Calu3 (cell line): ENCODE measurements around the gene MTG2. TPM values are rescaled to one million over a fixed set of nuclear protein-coding genes. Genes with fewer than 3 reads are reported as not detected.

Experiments used
- BruUV-seq: library from RNA; stranded (reverse); fragments of 400-500 nt; replicated peaks from 2 replicates; lab custom pipeline; 2021; lab: Mats Ljungman, UMichigan
- CTCF ChIA-PET: fragments of 300-600 bp; sonication (Branson Sonifier 250); formaldehyde crosslinking; loops from one replicate; lab custom pipeline; 2022; ENCODE audit warnings: antibody characterized with exemption; lab: Charles Lee
- DNase-seq: peaks from one replicate; pipeline ENCODE4 v3.0.0; 2022
- H3K27ac Mint-ChIP-seq: one replicate; pipeline ENCODE4 v1.8.0; 2022; ENCODE audit warnings: mixed read lengths; ENCODE audit not compliant: unreplicated experiment
- H3K27me3 Mint-ChIP-seq: one replicate; pipeline ENCODE4 v1.8.0; 2022; ENCODE audit warnings: mixed read lengths; ENCODE audit not compliant: unreplicated experiment
- H3K36me3 Mint-ChIP-seq: one replicate; pipeline ENCODE4 v1.8.0; 2022; ENCODE audit warnings: mild to moderate bottlenecking, moderate library complexity, mixed read lengths; ENCODE audit not compliant: insufficient read depth, unreplicated experiment
- H3K4me1 Mint-ChIP-seq: one replicate; pipeline ENCODE4 v1.8.0; 2022; ENCODE audit warnings: mild to moderate bottlenecking, low read depth, mixed read lengths; ENCODE audit not compliant: unreplicated experiment
- H3K4me3 Mint-ChIP-seq: one replicate; pipeline ENCODE4 v1.8.0; 2022; ENCODE audit warnings: mild to moderate bottlenecking, low read depth, moderate library complexity, mixed read lengths; ENCODE audit not compliant: unreplicated experiment
- H3K9me3 Mint-ChIP-seq: one replicate; pipeline ENCODE4 v1.8.0; 2022; ENCODE audit warnings: low read depth, mixed read lengths; ENCODE audit not compliant: unreplicated experiment
- CTCF ChIP-seq: fragments of 200-600 bp; IDR thresholded peaks from one replicate; pipeline ENCODE4 v1.8.0; 2022; ENCODE audit warnings: antibody characterized with exemption; ENCODE audit not compliant: unreplicated experiment
- intact Hi-C: fragments of 100-400 bp; cut with micrococcal nuclease; formaldehyde crosslinking; loops from one replicate; pipeline ENCODE4 v1.10.0; 2022; ENCODE audit not compliant: unreplicated experiment
- total RNA-seq: library from RNA; stranded (reverse); gene quantifications from 2 replicates; pipeline ENCODE4 v1.2.3, GENCODE V29; 2022

The MTG2 gene
- total RNA-seq, 1 experiment from 2014 or later, result 87.9 TPM

- no peak for DNase-seq
- H3K27ac Mint-ChIP-seq, result no peak overlapping the region
Observed at GRCh38 chr20:62224113-62224855, 41.5 kb downstream of the MTG2 start.

GRCh38 chr20:62225026-62225425 lies 42.2 kb downstream of the MTG2 start:
- H3K36me3 Mint-ChIP-seq, result peaks cover 10% of the 10 kb centered on the region
- no TSS peak for BruUV-seq
- H3K4me3 Mint-ChIP-seq, result no peak overlapping the region
- H3K4me1 Mint-ChIP-seq, result peaks cover 17% of the 10 kb centered on the region
- CTCF ChIA-PET, result interaction anchor here (0.6 kb wide), 1 partner anchor 9 kb away, joined by 3 read pairs; no protein-coding TSS in a partner anchor
- TF ChIP-seq CTCF, result no peak
- no peaks in the 10 kb centered on the region for H3K9me3 Mint-ChIP-seq
- no peak overlapping the region for H3K27ac Mint-ChIP-seq
- intact Hi-C loops, result no loop called here
- H3K27me3 Mint-ChIP-seq, result peaks cover 77% of the 10 kb centered on the region
- no peak for DNase-seq

More at GRCh38 chr20:62224113-62224855, 41.5 kb downstream of the MTG2 start:
- H3K36me3 Mint-ChIP-seq, result peaks cover 10% of the 10 kb centered on the region
- peaks cover 21% of the 10 kb centered on the region for H3K4me1 Mint-ChIP-seq
- H3K4me3 Mint-ChIP-seq, result no peak overlapping the region
- CTCF ChIA-PET, result no interaction called here
- TF ChIP-seq CTCF, result no peak
- peaks cover 84% of the 10 kb centered on the region for H3K27me3 Mint-ChIP-seq
- intact Hi-C loops, result no loop called here
- no TSS peak for BruUV-seq
- no peaks in the 10 kb centered on the region for H3K9me3 Mint-ChIP-seq

GRCh38 chr20:62225820-62226635 lies 43.2 kb downstream of the MTG2 start:
- Mint-ChIP-seq H3K4me3 (no peak overlapping the region), H3K4me1 (peaks cover 12% of the 10 kb centered on the region), H3K9me3 (no peaks in the 10 kb centered on the region), H3K27ac (no peak overlapping the region), H3K36me3 (peaks cover 4% of the 10 kb centered on the region), H3K27me3 (peaks cover 67% of the 10 kb centered on the region)
- CTCF ChIA-PET, result interaction anchor here (0.6 kb wide), 1 partner anchor 8 kb away, joined by 3 read pairs; no protein-coding TSS in a partner anchor
- no peak for DNase-seq
- BruUV-seq, result no TSS peak
- intact Hi-C loops, result no loop called here
- TF ChIP-seq CTCF, result no peak

- no peak overlapping the region for H3K4me3 Mint-ChIP-seq
- no peak for TF ChIP-seq CTCF
- H3K36me3 Mint-ChIP-seq, result no peaks in the 10 kb centered on the region
- H3K27ac Mint-ChIP-seq, result no peak overlapping the region
- no peak for DNase-seq
- H3K27me3 Mint-ChIP-seq, result peaks cover 58% of the 10 kb centered on the region
- CTCF ChIA-PET, result no interaction called here
- intact Hi-C loops, result no loop called here
- BruUV-seq, result no TSS peak
- no peaks in the 10 kb centered on the region for H3K9me3 Mint-ChIP-seq
- H3K4me1 Mint-ChIP-seq, result peaks cover 7% of the 10 kb centered on the region
Observed at GRCh38 chr20:62226707-62227590, 44.1 kb downstream of the MTG2 start.
